Measurements from ENCODE around the gene DAAM2.

The DAAM2 gene

GRCh38 chr6:39821742-39822532 lies 29.8 kb downstream of the DAAM2 start:
- no peak overlapping the region for H3K4me3 Mint-ChIP-seq
- no peaks in the 10 kb centered on the region for H3K4me1 Mint-ChIP-seq
- H3K27me3 Mint-ChIP-seq = peaks cover 3% of the 10 kb centered on the region
- no peaks in the 10 kb centered on the region for H3K36me3 Mint-ChIP-seq
- H3K27ac Mint-ChIP-seq = no peak overlapping the region
- H3K9me3 Mint-ChIP-seq = no peaks in the 10 kb centered on the region

DNA sequence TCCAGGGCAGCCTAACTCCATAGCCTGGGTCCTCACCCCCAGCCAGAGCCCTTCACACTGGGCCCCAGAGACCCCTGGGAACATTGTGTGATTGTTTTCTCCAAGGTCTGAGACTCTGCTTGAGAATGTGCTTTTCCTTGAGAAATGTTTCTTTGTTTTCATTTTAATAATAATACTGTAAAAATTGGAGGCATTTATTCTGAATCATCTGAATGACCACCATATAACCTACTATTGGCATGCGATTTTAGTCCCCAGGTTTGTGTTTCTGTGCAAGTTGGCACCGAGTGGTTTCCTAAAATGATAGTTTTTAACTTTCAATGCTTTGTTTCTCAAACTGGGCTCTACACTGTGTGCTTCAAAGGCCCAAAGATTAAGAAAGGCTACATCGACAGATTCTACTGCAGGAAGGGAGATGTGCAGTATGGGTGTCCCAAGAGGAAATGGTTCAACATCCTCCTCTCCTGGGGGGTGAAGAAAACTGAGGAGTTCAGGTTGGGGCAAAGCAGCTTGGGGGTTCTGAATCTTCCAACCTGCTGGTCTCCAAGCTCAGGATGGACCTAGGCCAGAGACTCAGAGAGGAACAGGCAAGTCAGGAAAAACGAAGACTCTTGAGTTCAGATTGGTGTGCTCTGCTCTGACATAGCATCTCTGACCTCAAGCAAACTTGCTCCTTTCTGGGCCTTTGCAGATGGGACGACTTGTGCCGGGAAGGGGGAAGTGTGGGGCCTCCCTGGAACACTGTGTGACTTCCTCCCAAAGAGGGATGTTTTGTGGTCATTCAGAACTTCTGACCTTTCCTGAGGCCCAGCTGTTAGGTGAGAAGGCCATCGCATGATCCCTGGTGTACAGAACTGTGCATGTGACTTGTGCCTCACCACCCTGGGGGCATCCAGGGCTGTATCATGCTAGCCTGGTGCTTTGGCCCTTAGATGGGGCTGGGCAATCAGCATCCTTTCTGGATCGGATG lies 31.0 kb downstream of the DAAM2 start:
- Mint-ChIP-seq H3K4me3 (no peak overlapping the region), H3K9me3 (no peaks in the 10 kb centered on the region), H3K36me3 (no peaks in the 10 kb centered on the region), H3K27ac (no peak overlapping the region), H3K4me1 (no peaks in the 10 kb centered on the region), H3K27me3 (peaks cover 3% of the 10 kb centered on the region)

DNA sequence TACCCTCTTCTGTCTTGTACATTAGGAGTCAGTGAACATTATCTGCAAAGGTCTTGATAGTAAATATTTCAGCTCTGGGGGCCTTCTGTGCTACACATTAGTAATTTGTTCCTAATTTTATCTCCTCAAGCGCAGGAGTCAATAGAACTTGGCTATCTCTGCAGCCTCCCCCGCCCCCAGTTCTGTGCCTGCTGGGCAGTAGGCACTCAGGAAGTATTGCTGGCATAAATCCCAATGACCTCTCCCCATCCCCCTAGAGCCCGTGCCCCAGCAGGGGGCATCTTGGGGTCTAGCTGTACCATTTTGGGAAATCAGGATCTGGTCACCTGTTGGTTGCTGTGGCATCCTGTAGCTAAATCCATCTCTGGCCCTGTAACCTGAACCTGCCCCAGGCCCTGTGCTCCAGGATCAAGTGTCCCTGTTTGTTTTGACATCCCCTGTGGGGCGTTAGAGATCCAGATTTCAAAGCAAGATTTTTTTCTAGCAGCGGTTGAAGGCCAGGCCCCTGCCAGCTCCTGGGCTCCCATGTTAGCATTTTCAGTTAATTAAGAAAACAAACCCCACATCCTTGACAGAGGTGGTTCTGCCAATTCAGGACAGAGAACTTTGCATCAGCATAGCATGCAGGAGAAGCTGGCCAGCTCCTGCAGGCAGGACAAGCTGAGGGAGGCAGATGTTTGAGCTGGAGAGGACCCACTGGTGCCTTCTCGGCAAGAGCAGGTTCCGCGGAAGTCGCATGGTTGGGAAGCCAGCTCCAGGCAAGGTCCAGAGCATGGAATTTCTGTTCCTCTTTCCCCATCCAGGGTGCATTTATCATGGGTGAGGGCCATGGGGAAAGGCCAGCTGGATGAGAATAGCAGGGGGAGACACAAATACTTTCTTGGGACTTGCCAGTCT lies 32.1 kb downstream of the DAAM2 start:
- no peaks in the 10 kb centered on the region for H3K9me3 Mint-ChIP-seq
- H3K27me3 Mint-ChIP-seq = peaks cover 3% of the 10 kb centered on the region
- H3K36me3 Mint-ChIP-seq = no peaks in the 10 kb centered on the region
- H3K4me1 Mint-ChIP-seq = no peaks in the 10 kb centered on the region
- H3K27ac Mint-ChIP-seq = no peak overlapping the region
- no peak overlapping the region for H3K4me3 Mint-ChIP-seq

DNA sequence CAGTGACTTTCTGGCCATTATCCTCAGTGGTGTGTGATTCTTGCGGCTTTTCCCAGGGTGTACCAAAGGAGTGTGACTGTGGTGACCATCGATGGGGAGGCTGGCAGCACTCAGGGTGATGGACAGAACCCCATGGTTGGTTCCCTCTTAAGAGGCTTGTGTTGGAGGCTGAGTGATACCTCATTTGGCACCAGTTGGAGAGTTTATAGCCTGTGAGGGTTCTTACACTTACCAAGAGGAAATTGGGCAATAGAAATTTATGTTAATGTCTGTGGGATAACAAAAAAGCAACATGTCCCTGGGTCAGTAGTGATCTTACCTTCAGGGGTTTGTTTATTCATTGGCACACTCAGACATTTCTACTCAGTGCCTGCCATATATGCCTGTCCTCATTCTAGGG lies 37.2 kb downstream of the DAAM2 start:
- no peak overlapping the region for H3K4me3 Mint-ChIP-seq
- H3K36me3 Mint-ChIP-seq = no peaks in the 10 kb centered on the region
- H3K27ac Mint-ChIP-seq = no peak overlapping the region
- no peaks in the 10 kb centered on the region for H3K9me3 Mint-ChIP-seq
- H3K27me3 Mint-ChIP-seq = peaks cover 7% of the 10 kb centered on the region
- no peaks in the 10 kb centered on the region for H3K4me1 Mint-ChIP-seq

- no peak overlapping the region for H3K4me3 Mint-ChIP-seq
- peaks cover 9% of the 10 kb centered on the region for H3K27me3 Mint-ChIP-seq
- H3K36me3 Mint-ChIP-seq = no peaks in the 10 kb centered on the region
- no peak overlapping the region for H3K27ac Mint-ChIP-seq
- no peaks in the 10 kb centered on the region for H3K4me1 Mint-ChIP-seq
- no peaks in the 10 kb centered on the region for H3K9me3 Mint-ChIP-seq
Observed at GRCh38 chr6:39830444-39830843, 38.3 kb downstream of the DAAM2 start.

DNA sequence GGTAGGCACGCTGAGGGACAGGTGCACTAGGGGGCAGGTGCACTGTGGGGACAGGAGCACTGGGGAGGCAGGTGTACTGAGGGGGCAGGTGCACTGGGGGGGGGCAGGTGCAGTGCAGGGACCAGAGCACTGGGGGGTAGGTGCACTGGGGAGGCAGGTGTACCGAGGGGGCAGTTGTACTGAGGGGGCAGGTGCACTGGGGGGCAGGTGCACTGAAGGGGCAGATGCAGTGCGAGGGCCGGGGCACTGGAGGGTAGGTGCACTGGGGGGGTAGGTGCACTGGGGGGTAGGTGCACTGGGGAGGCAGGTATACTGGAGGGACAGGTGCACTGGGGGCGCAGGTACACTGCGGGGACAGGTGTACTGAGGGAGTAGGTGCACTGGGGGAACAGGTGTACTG lies 39.5 kb downstream of the DAAM2 start:
- no peaks in the 10 kb centered on the region for H3K4me1 Mint-ChIP-seq
- no peak overlapping the region for H3K4me3 Mint-ChIP-seq
- H3K9me3 Mint-ChIP-seq = no peaks in the 10 kb centered on the region
- H3K27ac Mint-ChIP-seq = no peak overlapping the region
- H3K27me3 Mint-ChIP-seq = peaks cover 10% of the 10 kb centered on the region
- no peaks in the 10 kb centered on the region for H3K36me3 Mint-ChIP-seq

- H3K4me1 Mint-ChIP-seq = no peaks in the 10 kb centered on the region
- no peaks in the 10 kb centered on the region for H3K9me3 Mint-ChIP-seq
- H3K27me3 Mint-ChIP-seq = peaks cover 18% of the 10 kb centered on the region
- no peak overlapping the region for H3K4me3 Mint-ChIP-seq
- no peak overlapping the region for H3K27ac Mint-ChIP-seq
- no peaks in the 10 kb centered on the region for H3K36me3 Mint-ChIP-seq
Observed at GRCh38 chr6:39834278-39834677, 42.1 kb downstream of the DAAM2 start.

DNA sequence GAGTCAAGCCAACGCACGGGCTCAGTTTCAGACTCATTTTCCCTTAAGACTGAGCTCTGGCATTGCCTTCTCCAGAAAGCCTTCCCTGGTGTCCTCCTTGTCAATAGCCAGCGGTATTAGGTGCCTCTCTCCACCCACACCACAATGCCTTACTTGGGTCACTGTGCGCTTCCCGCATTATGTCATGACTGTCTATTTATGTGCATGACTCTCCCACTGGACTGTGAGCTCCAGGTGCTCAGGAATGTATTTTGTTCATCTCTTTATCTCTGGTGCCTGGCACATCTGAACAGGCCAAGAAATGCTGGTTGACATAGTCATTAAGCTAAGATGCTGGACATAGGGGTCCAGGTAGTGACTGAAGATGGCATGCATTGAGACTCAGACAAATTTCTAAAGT lies 42.7 kb downstream of the DAAM2 start:
- H3K27me3 Mint-ChIP-seq = peaks cover 19% of the 10 kb centered on the region
- H3K36me3 Mint-ChIP-seq = no peaks in the 10 kb centered on the region
- no peaks in the 10 kb centered on the region for H3K4me1 Mint-ChIP-seq
- no peaks in the 10 kb centered on the region for H3K9me3 Mint-ChIP-seq
- no peak overlapping the region for H3K4me3 Mint-ChIP-seq
- H3K27ac Mint-ChIP-seq = no peak overlapping the region

DNA sequence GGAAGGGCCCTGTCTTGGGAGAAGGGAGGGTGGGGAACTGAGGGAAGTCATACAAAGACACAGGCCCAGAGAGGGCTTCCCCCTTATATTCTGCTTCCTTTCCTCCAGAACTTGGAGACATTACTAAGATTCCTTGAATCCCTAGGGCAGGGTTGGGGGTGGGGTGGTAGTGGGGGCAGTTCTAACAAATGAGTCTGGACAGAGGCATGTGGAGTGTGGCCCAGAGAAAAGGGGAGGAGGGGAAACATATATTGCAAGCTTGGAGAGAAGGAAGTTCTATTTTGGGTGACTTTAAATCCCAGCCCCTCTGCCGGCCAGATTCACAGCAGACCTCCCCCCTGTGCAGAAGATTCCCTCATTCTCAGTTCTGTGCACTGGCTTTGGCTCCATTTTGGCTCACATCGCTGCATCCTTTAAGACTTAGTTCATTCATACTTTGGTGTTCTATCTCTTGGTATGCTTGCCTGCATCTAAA lies 43.7 kb downstream of the DAAM2 start:
- no peak overlapping the region for H3K4me3 Mint-ChIP-seq
- H3K9me3 Mint-ChIP-seq = no peaks in the 10 kb centered on the region
- H3K27me3 Mint-ChIP-seq = peaks cover 25% of the 10 kb centered on the region
- no peaks in the 10 kb centered on the region for H3K4me1 Mint-ChIP-seq
- H3K36me3 Mint-ChIP-seq = no peaks in the 10 kb centered on the region
- H3K27ac Mint-ChIP-seq = no peak overlapping the region

GRCh38 chr6:39836606-39837005 lies 44.4 kb downstream of the DAAM2 start:
- H3K9me3 Mint-ChIP-seq = no peaks in the 10 kb centered on the region
- H3K36me3 Mint-ChIP-seq = no peaks in the 10 kb centered on the region
- no peak overlapping the region for H3K27ac Mint-ChIP-seq
- H3K4me3 Mint-ChIP-seq = no peak overlapping the region
- H3K27me3 Mint-ChIP-seq = peaks cover 21% of the 10 kb centered on the region
- no peaks in the 10 kb centered on the region for H3K4me1 Mint-ChIP-seq

- H3K4me1 Mint-ChIP-seq = no peaks in the 10 kb centered on the region
- H3K4me3 Mint-ChIP-seq = no peak overlapping the region
- H3K9me3 Mint-ChIP-seq = no peaks in the 10 kb centered on the region
- peak overlapping the region; percentile 74 for H3K27ac Mint-ChIP-seq
- H3K27me3 Mint-ChIP-seq = peaks cover 21% of the 10 kb centered on the region
- H3K36me3 Mint-ChIP-seq = no peaks in the 10 kb centered on the region
Observed at GRCh38 chr6:39839445-39839844, 47.3 kb downstream of the DAAM2 start.

DNA sequence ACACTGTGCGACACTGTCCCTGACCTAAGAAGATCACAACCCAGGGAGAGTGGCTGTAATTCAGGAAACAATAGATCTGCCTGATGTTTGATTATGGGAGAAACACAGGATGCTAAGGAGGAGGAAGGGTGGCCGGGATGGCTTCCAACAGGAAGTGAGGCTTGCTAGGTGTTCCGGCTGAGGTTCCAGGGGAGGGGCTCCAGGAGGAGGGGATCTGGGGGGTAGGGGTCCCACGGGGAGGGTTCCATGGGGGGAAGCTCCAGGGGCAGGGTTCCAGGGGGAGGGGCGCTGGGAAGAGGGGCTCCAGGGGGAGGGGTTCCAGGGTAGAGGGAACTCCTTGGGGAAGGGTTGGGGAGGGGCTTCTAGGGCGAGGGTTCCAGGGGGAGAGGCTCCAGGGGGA lies 48.6 kb downstream of the DAAM2 start:
- H3K4me1 Mint-ChIP-seq = no peaks in the 10 kb centered on the region
- no peaks in the 10 kb centered on the region for H3K36me3 Mint-ChIP-seq
- H3K9me3 Mint-ChIP-seq = no peaks in the 10 kb centered on the region
- H3K27me3 Mint-ChIP-seq = peaks cover 19% of the 10 kb centered on the region
- no peak overlapping the region for H3K4me3 Mint-ChIP-seq
- no peak overlapping the region for H3K27ac Mint-ChIP-seq

- no peaks in the 10 kb centered on the region for H3K36me3 Mint-ChIP-seq
- H3K27ac Mint-ChIP-seq = no peak overlapping the region
- no peaks in the 10 kb centered on the region for H3K4me1 Mint-ChIP-seq
- H3K9me3 Mint-ChIP-seq = no peaks in the 10 kb centered on the region
- no peak overlapping the region for H3K4me3 Mint-ChIP-seq
- peaks cover 19% of the 10 kb centered on the region for H3K27me3 Mint-ChIP-seq
Observed at GRCh38 chr6:39841291-39841690, 49.1 kb downstream of the DAAM2 start.

DNA sequence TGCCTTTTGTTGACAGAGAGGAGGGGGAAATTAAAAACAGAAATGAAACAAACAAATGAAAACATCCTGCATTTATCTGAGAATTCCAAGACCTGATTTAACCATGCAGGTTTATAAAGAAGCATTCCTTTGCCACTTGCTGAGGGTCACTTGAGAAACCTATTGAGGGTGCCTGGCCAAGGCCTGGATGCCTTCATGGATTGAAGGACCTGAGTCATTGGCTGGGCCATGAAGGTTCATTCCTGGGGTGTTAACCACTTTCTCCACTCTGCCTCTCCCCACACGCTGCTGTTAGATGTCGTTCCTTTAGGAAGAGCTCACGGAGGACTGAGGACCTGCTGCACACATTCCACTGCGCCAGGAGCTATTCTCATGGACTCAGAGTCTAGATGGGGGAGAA lies 49.7 kb downstream of the DAAM2 start:
- no peak overlapping the region for H3K27ac Mint-ChIP-seq
- no peaks in the 10 kb centered on the region for H3K4me1 Mint-ChIP-seq
- no peak overlapping the region for H3K4me3 Mint-ChIP-seq
- H3K9me3 Mint-ChIP-seq = no peaks in the 10 kb centered on the region
- no peaks in the 10 kb centered on the region for H3K36me3 Mint-ChIP-seq
- peaks cover 15% of the 10 kb centered on the region for H3K27me3 Mint-ChIP-seq

- H3K36me3 Mint-ChIP-seq = no peaks in the 10 kb centered on the region
- no peak overlapping the region for H3K4me3 Mint-ChIP-seq
Observed at GRCh38 chr6:39843305-39844020, 51.3 kb downstream of the DAAM2 start.

More at GRCh38 chr6:39843305-39844020, 51.3 kb downstream of the DAAM2 start:
- Mint-ChIP-seq H3K27me3 (peaks cover 9% of the 10 kb centered on the region), H3K4me1 (no peaks in the 10 kb centered on the region), H3K9me3 (no peaks in the 10 kb centered on the region), H3K27ac (no peak overlapping the region)
